Left lung (tissue), 10 donors: ENCODE data around the gene KLHL42. TPM values are rescaled to one million over a fixed set of nuclear protein-coding genes. Genes with fewer than 3 reads are reported as not detected.

Source experiments
- ATAC-seq: fragments of 200-7000 bp; cut with Tn5 transposase; one replicate; pipeline ENCODE4 v1.9.1; 2020; ENCODE audit warnings: moderate library complexity
- DNase-seq, 4 donors: peaks; one replicate each; pipeline ENCODE4 v3.0.0-alpha.2; 2013 to 2020
- H3K27ac ChIP-seq, 2 donors: fragments of 200-600 bp; sonication (generic) in 1 of 2; one replicate each; pipeline versions ENCODE4 v1.5.0 to v1.8.0; 2020 to 2021
- H3K27me3 ChIP-seq, 2 donors: fragments of 200-600 bp; sonication (generic) in 1 of 2; one replicate each; pipeline versions ENCODE4 v1.5.0 to v1.8.0; 2020 to 2021
- H3K36me3 ChIP-seq, 2 donors: fragments of 200-600 bp; sonication (generic) in 1 of 2; one replicate each; pipeline versions ENCODE4 v1.5.0 to v1.8.0; 2020 to 2021
- H3K4me1 ChIP-seq, 2 donors: fragments of 200-600 bp; one replicate each; pipeline ENCODE4 v1.8.0; 2021
- H3K4me3 ChIP-seq, 2 donors: fragments of 200-600 bp; sonication (generic) in 1 of 2; one replicate each; pipeline versions ENCODE4 v1.5.0 to v1.8.0; 2020 to 2021; ENCODE audit warnings: mild to moderate bottlenecking in 1 of 2
- H3K9me3 ChIP-seq, 2 donors: fragments of 200-600 bp; sonication (generic) in 1 of 2; one replicate each; pipeline versions ENCODE4 v1.5.0 to v1.8.0; 2020 to 2021
- intact Hi-C, 2 donors: fragments of 100-400 bp; cut with DNase I; formaldehyde crosslinking; loops; one replicate each; pipeline versions ENCODE4 v1.11.2 to v1.14.2; 2022
- polyA plus RNA-seq, 6 donors: library from polyadenylated mRNA; unstranded; fragments of 120-200 nt; gene quantifications; one replicate each; pipeline ENCODE4 v1.2.1, GENCODE V29; 2013; ENCODE audit not compliant: insufficient read length in 6 of 6
- total RNA-seq, 2 donors: library from RNA; stranded (reverse); fragmentation: NEBNext Ultra II Directional; extraction: Animal tissue kit (Norgen Biotek cat#: 25700); gene quantifications; one replicate each; pipeline ENCODE4 v1.2.1, GENCODE V29; 2021
- TF ChIP-seq, protein P1 (sequence below), 2 donors: fragments of 200-600 bp; sonication (generic) in 1 of 2; IDR thresholded peaks; one replicate each; pipeline versions ENCODE4 v1.5.0 to v1.8.0; 2021; ENCODE audit warnings: antibody characterized with exemption in 2 of 2
- donor health status: DM: no; HTN: yes; CAD: no.
- donor health status: DM: no; HTN: no; CAD: no.

KLHL42 gene
- total and polyA plus RNA-seq, 8 donors: 21.2 to 39.9 (median 34.9) TPM

GRCh38 chr12:27781680-27782079, 1.6 kb downstream of the KLHL42 start:
- ATAC-seq (no peak), DNase-seq (peak in 2 of 4 donors; percentile 32 to 77)
- Histone ChIP-seq H3K27ac (peak overlapping the region in 1 of 2 donors; percentile 84), H3K4me3 (peak overlapping the region; percentile 70 to 81), H3K36me3 (no peaks in the 10 kb centered on the region), H3K4me1 (peaks cover 13 to 51% of the 10 kb centered on the region in 2 donors), H3K27me3 (no peaks in the 10 kb centered on the region), H3K9me3 (no peaks in the 10 kb centered on the region)
- intact Hi-C loops: no loop called here
- TF ChIP-seq, protein P1, sequence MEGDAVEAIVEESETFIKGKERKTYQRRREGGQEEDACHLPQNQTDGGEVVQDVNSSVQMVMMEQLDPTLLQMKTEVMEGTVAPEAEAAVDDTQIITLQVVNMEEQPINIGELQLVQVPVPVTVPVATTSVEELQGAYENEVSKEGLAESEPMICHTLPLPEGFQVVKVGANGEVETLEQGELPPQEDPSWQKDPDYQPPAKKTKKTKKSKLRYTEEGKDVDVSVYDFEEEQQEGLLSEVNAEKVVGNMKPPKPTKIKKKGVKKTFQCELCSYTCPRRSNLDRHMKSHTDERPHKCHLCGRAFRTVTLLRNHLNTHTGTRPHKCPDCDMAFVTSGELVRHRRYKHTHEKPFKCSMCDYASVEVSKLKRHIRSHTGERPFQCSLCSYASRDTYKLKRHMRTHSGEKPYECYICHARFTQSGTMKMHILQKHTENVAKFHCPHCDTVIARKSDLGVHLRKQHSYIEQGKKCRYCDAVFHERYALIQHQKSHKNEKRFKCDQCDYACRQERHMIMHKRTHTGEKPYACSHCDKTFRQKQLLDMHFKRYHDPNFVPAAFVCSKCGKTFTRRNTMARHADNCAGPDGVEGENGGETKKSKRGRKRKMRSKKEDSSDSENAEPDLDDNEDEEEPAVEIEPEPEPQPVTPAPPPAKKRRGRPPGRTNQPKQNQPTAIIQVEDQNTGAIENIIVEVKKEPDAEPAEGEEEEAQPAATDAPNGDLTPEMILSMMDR (IDR thresholded peaks at IDR 0.05): no peak

GRCh38 chr12:27782481-27782880, 2.4 kb downstream of the KLHL42 start:
- Histone ChIP-seq H3K27me3 (no peaks in the 10 kb centered on the region), H3K4me3 (no peak overlapping the region), H3K27ac (no peak overlapping the region), H3K9me3 (no peaks in the 10 kb centered on the region), H3K4me1 (peaks cover 13 to 51% of the 10 kb centered on the region in 2 donors), H3K36me3 (no peaks in the 10 kb centered on the region)
- ATAC-seq (no peak), DNase-seq (no peak)
- intact Hi-C loops: no loop called here
- TF ChIP-seq, protein P1 (IDR thresholded peaks at IDR 0.05): no peak

GRCh38 chr12:27785882-27786570, 6.0 kb downstream of the KLHL42 start:
- Histone ChIP-seq H3K9me3 (no peaks in the 10 kb centered on the region), H3K4me3 (no peak overlapping the region), H3K36me3 (peaks cover 0 to 7% of the 10 kb centered on the region in 2 donors), H3K27me3 (no peaks in the 10 kb centered on the region), H3K27ac (no peak overlapping the region), H3K4me1 (peaks cover 13 to 38% of the 10 kb centered on the region in 2 donors)
- ATAC-seq (no peak), DNase-seq (no peak)
- intact Hi-C loops: no loop called here
- TF ChIP-seq, protein P1 (IDR thresholded peaks at IDR 0.05): no peak

DNA sequence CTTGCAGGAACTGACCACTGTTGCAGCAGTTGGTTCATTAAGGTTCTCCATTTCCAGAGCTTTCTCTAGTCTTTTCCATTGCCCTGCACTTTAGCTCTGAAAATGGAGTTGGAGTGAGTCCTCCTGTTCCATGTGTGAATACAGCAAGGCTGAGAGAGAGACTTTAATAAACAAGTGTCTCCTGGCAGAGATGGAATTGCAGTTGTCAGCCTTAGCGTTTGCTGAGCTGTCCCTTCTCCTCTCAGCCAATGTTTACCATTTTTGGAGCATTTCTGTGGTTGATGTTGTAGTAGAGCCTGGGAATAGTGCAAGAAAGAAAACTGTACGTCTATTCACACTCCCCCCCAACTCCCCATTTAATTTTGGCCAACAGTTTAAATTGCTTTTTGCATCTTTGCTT, 7.5 kb downstream of the KLHL42 start:
- Histone ChIP-seq H3K4me3 (no peak overlapping the region), H3K4me1 (peaks cover under 1 to 24% of the 10 kb centered on the region in 2 donors), H3K9me3 (no peaks in the 10 kb centered on the region), H3K36me3 (peaks cover 0 to 20% of the 10 kb centered on the region in 2 donors), H3K27ac (no peak overlapping the region), H3K27me3 (no peaks in the 10 kb centered on the region)
- DNase-seq: no peak
- no peak for ATAC-seq
- intact Hi-C loops: no loop called here
- TF ChIP-seq, protein P1 (IDR thresholded peaks at IDR 0.05): no peak

DNA sequence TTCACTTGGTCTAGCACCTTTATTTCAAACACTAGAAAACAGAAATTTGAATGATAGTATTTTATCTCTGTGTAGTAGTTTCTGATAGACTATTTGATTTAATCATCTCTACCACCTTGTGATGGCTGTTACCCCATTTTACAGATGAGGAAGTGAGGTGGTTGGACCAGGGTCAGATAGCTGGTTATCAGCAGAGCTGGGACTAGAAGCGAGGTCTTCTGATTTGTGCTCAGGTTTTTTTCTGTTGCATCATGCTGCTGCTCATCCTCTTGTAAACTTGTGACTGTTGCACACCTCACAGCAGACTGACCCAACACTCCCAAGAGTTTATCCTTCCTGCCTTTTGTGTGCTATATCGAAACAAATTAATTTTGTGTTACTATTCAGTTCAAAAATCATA, 10.1 kb downstream of the KLHL42 start:
- H3K4me3 ChIP-seq: no peak overlapping the region
- H3K27ac ChIP-seq: no peak overlapping the region
- no peaks in the 10 kb centered on the region for H3K9me3 ChIP-seq
- DNase-seq (no peak), ATAC-seq (no peak)
- H3K36me3 ChIP-seq: peaks cover 0 to 44% of the 10 kb centered on the region in 2 donors
- TF ChIP-seq, protein P1 (IDR thresholded peaks at IDR 0.05): no peak
- H3K4me1 ChIP-seq: peaks cover 0 to 15% of the 10 kb centered on the region in 2 donors
- intact Hi-C loops: no loop called here
- H3K27me3 ChIP-seq: no peaks in the 10 kb centered on the region
